ENCODE measurements around the gene ZNF830. TPM values are rescaled to one million over a fixed set of nuclear protein-coding genes. Genes with fewer than 3 reads are reported as not detected.

Gene ZNF830
- total and polyA plus RNA-seq, 2 of the 13 experiments (the other 11 are each of a cell fraction or from before 2014, with no cell fraction given): 6.1 to 19.0 TPM

DNA sequence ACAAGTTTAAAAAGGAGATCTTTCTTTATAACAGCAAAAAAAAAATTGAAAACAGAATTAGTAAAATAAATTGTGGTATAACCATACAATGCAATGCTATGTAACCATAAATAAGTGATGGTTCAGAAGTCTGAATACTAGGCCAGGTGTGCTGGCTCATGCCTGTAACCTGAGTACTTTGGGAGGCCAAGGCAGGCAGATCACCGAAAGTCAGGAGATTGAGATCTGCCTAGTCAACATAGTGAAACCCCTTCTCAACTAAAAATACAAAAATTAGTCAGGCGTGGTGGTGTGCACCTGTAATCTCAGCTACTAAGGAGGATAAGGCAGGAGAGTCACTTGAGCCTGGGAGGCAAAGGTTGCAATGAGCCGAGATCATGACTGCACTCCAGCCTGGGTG is 34.7 kb upstream of the ZNF830 start:
- Histone ChIP-seq H3K4me1 (ENCODE audit: insufficient read depth, low read length) (no peaks in the 10 kb centered on the region), H4K20me1 (ENCODE audit: insufficient read depth, low read length) (no peaks in the 10 kb centered on the region), H3K79me2 (ENCODE audit: insufficient read depth, low read length) (no peaks in the 10 kb centered on the region), H3K36me3 (replicated peaks in 1 of 2; ENCODE audit: control insufficient read depth in 1 of 2, insufficient read depth in 2 of 2, low read length in 2 of 2) (no peaks in the 10 kb centered on the region), H3K9ac (ENCODE audit: insufficient read depth, low read depth, low read length) (no peak overlapping the region), H3K4me3 (replicated peaks in 1 of 3; ENCODE audit: insufficient read depth in 1 of 3, low read depth in 2 of 3, low read length in 3 of 3) (no peak overlapping the region), H3K9me3 (ENCODE audit: low read length) (no peaks in the 10 kb centered on the region), H3K27me3 (ENCODE audit: control insufficient read depth in 1 of 2, insufficient read depth in 2 of 2, low read length in 2 of 2) (no peaks in the 10 kb centered on the region; a peak in 1 of 5 replicates), H2AFZ (ENCODE audit: low read length) (no peak overlapping the region), H3K4me2 (ENCODE audit: low read depth, low read length) (no peak overlapping the region), H3K27ac (ENCODE audit: extremely low read length, insufficient read depth, low read length) (no peak overlapping the region)
- no peak for TF ChIP-seq GMEB2 (CRISPR knock-in tag; IDR thresholded peaks at IDR 0.05; ENCODE audit: low read depth)
- no peak for TF ChIP-seq ZNF740 (CRISPR knock-in tag; IDR thresholded peaks at IDR 0.05)
- TF ChIP-seq TGIF2 (CRISPR knock-in tag; IDR thresholded peaks at IDR 0.05): no peak
- no peak for TF ChIP-seq SP1 (IDR thresholded peaks at IDR 0.05)
- no peak for TF ChIP-seq SP1 (CRISPR knock-in tag; IDR thresholded peaks at IDR 0.05)
- no peak for TF ChIP-seq HDAC1 (CRISPR knock-in tag; IDR thresholded peaks at IDR 0.05)
- TF ChIP-seq, protein P1, sequence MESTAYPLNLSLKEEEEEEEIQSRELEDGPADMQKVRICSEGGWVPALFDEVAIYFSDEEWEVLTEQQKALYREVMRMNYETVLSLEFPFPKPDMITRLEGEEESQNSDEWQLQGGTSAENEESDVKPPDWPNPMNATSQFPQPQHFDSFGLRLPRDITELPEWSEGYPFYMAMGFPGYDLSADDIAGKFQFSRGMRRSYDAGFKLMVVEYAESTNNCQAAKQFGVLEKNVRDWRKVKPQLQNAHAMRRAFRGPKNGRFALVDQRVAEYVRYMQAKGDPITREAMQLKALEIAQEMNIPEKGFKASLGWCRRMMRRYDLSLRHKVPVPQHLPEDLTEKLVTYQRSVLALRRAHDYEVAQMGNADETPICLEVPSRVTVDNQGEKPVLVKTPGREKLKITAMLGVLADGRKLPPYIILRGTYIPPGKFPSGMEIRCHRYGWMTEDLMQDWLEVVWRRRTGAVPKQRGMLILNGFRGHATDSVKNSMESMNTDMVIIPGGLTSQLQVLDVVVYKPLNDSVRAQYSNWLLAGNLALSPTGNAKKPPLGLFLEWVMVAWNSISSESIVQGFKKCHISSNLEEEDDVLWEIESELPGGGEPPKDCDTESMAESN (CRISPR knock-in tag; conservative IDR thresholded peaks at IDR 0.05): no peak
- TF ChIP-seq KMT2B (CRISPR knock-in tag; IDR thresholded peaks at IDR 0.05): no peak
- TF ChIP-seq ZNF556 (CRISPR knock-in tag; IDR thresholded peaks at IDR 0.05; ENCODE audit: borderline replicate concordance): no peak
- no peak for TF ChIP-seq CSRNP1 (CRISPR knock-in tag; IDR thresholded peaks at IDR 0.05)
- TF ChIP-seq, protein P2, sequence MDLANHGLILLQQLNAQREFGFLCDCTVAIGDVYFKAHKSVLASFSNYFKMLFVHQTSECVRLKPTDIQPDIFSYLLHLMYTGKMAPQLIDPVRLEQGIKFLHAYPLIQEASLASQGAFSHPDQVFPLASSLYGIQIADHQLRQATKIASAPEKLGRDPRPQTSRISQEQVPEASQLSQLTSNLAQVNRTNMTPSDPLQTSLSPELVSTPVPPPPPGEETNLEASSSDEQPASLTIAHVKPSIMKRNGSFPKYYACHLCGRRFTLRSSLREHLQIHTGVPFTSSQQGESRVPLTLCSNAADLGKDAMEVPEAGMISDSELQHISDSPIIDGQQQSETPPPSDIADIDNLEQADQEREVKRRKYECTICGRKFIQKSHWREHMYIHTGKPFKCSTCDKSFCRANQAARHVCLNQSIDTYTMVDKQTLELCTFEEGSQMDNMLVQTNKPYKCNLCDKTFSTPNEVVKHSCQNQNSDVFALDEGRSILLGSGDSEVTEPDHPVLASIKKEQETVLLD (CRISPR knock-in tag; IDR thresholded peaks at IDR 0.05; ENCODE audit: low read depth): no peak
- no peak for TF ChIP-seq ZSCAN21 (CRISPR knock-in tag; IDR thresholded peaks at IDR 0.05; ENCODE audit: borderline replicate concordance)
- no peak for TF ChIP-seq MEF2D (CRISPR knock-in tag; IDR thresholded peaks at IDR 0.05)
- TF ChIP-seq, protein P3, sequence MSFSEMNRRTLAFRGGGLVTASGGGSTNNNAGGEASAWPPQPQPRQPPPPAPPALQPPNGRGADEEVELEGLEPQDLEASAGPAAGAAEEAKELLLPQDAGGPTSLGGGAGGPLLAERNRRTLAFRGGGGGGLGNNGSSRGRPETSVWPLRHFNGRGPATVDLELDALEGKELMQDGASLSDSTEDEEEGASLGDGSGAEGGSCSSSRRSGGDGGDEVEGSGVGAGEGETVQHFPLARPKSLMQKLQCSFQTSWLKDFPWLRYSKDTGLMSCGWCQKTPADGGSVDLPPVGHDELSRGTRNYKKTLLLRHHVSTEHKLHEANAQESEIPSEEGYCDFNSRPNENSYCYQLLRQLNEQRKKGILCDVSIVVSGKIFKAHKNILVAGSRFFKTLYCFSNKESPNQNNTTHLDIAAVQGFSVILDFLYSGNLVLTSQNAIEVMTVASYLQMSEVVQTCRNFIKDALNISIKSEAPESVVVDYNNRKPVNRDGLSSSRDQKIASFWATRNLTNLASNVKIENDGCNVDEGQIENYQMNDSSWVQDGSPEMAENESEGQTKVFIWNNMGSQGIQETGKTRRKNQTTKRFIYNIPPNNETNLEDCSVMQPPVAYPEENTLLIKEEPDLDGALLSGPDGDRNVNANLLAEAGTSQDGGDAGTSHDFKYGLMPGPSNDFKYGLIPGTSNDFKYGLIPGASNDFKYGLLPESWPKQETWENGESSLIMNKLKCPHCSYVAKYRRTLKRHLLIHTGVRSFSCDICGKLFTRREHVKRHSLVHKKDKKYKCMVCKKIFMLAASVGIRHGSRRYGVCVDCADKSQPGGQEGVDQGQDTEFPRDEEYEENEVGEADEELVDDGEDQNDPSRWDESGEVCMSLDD (CRISPR knock-in tag; IDR thresholded peaks at IDR 0.05; ENCODE audit: borderline replicate concordance): no peak
- no peak for TF ChIP-seq ATF5 (CRISPR knock-in tag; IDR thresholded peaks at IDR 0.05; ENCODE audit: low read depth)
- 58% methylated on average over 3 of the region's 3 CpGs for WGBS (ENCODE audit: low lambda C conversion rate)
- ChIA-PET POLR2A (no interaction called here), CTCF (ENCODE audit: low intra/inter-chr PET ratio, low total read pairs) (no interaction called here)
- no peak for ATAC-seq
- in situ Hi-C loops (cut with HindIII; ENCODE audit: extremely low pct_ligation_motif_present, low pct_unique_long_range_greater_than_20kb) (no loop called here), intact Hi-C loops (cut with micrococcal nuclease; ENCODE audit: unreplicated experiment) (no loop called here)
- no peak for FAIRE-seq
- no peak for DNase-seq (ENCODE audit: low spot score)
- BruUV-seq (replicated peaks): no TSS peak
